COLO668 (cell line): ENCODE results near the gene DRC7.
A peak's percentile ranks its signal among the peaks of the same experiment; 100 is the strongest.

Experiments used
- DNase-seq: peaks from one replicate; lab custom pipeline; 2025; ENCODE audit not compliant: unreplicated experiment; lab: John Stamatoyannopoulos, UW

DRC7 gene

DNA sequence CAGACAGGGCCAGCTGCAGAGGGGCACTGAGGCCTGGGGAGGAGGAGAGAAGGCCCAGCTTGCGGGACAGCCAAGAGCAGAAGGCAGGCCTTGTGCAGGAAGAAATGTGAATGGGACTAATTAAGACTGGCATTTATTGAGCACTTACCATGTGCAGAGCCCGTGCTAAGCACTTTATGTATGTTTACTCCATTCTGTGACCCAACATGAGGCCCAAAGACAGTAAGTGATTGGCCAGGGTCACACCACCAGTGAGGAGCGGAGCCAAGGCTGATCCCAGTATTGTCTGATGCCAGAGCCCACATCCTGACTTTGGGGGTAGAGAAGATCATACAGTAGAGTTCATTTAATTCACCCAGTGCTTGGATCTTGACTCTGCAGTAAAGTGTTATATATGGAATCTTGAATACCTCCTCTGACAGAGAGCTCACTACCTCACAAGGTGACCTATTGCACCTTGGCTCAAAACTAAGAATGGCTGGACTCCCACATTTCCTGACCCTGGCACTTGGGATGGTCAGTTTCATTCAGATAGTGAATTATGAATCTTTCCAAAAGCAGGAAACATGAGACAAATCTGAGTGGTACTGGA is 54.6 kb downstream of the DRC7 start:
- DNase-seq = no peak

GRCh38 chr16:57749856-57750452 is 55.3 kb downstream of the DRC7 start:
- no peak for DNase-seq

DNA sequence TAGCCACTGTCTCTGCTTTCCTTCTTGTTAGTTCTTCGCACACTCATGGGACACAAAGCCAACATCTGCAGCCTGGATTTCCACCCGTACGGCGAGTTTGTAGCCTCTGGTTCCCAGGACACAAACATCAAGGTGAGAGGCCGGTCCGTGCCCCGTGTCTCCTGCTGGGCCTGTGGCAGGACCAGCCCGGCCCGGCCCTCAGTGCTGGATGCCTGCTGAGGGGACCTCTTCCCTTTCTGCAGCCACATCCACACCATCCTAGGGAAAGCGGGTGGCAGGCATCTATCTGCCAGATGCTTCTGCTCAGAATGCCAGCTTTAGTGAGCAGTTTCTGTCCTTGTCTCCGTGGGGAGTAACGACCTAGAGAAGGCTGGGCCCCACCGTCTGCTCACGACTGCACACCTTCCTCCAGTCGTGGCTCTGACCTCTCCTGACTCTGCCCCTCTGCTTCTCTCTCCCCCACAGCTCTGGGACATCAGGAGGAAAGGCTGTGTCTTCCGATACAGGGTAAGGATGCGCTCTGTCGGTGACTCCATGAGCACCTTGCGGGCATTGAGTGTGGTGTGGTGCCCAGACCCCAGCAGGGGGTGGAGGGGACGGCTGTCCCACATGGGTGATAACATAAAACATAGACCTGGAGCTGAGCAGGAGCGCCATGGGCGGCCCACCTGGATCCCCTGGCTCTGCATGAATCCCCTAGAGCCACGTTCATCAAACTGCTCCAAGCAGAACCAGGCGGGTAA is 56.4 kb downstream of the DRC7 start:
- no peak for DNase-seq

DNA sequence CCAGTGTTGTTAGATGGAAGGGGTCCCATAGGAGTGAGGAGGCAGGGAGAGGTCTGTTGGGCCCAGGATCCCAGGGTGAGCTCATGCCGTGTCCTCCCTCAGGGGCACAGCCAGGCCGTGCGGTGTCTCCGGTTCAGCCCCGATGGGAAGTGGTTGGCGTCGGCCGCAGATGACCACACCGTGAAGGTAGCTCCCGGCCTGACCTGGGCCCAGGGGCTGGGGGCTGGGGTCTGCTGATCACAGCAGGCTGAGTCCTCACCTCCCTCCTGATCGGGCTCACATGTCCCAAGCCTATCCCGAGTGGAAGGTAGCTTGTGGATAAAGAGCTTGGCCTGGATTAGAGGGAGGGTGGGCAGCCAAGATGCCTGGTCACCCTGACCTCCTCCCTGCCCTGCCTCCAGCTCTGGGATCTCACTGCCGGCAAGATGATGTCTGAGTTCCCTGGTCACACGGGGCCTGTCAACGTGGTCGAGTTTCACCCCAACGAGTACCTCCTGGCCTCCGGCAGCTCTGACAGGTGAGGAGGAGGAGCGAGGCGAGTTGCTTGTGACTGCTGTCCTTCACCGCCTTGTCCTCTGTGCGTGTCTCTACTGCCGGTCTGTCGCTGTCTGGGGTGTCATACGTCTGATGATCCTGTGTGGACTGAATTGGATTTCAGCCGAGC is 57.1 kb downstream of the DRC7 start:
- DNase-seq = no peak

GRCh38 chr16:57752203-57752580 is 57.6 kb downstream of the DRC7 start:
- no peak for DNase-seq

DNA sequence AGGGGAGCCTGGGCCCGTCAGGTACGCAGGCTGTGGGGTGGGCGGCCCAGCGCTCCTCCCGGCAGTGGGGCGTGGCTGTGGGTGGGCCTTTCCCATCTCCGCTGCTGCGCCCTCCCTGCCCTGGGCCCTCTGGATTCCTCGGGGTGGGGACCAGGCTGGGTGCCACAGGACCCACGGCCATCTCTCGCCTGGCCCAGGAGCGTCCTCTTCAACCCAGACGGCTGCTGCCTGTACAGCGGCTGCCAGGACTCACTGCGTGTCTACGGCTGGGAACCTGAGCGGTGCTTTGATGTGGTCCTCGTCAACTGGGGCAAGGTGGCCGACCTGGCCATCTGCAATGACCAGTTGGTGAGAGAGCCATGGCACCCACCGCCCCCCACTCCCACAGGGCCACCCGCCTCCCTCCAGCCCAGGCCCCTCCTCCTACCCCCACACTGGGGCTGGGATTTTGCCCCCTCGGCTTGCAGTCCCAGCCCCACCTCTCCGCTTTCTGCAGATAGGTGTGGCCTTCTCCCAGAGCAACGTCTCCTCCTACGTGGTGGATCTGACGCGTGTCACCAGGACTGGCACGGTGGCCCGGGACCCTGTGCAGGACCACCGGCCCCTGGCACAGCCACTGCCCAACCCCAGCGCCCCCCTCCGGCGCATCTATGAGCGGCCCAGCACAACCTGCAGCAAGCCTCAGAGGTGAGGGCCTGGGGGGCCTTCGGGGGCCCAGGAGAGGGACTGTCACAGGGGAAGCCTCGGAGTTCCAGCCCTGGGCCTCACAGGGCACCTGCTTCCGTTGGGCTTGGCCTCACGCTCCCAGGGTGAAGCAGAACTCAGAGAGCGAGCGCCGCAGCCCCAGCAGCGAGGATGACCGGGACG is 58.2 kb downstream of the DRC7 start:
- no peak for DNase-seq

- DNase-seq = no peak
Observed at GRCh38 chr16:57753448-57754353, 59.1 kb downstream of the DRC7 start.

- no peak for DNase-seq
Observed at GRCh38 chr16:57754354-57755060, 59.9 kb downstream of the DRC7 start.

DNA sequence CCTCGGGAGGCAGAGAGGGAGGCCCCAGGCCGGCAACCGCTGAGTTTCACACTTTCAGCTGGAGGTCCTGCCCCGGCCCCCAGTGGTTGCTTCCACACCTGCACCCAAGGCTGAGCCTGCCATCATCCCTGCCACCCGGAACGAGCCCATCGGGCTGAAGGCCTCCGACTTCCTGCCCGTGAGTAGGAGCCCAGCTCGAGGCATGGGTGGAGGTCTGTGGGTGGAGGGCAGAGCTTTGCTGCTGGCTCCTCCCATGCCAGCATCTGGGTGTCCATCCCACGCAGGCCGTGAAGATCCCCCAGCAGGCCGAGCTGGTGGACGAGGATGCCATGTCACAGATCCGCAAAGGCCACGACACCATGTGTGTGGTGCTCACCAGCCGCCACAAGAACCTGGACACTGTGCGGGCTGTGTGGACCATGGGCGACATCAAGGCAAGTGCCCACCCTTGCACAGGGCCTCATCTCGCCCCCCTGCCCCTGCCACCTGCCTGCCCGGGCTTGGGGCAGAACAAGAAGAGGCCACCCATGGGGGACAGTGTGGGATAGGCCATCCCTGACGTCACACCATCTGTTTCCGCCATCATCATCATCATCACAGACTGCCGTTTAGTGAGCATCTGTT is 60.6 kb downstream of the DRC7 start:
- DNase-seq = no peak

DNA sequence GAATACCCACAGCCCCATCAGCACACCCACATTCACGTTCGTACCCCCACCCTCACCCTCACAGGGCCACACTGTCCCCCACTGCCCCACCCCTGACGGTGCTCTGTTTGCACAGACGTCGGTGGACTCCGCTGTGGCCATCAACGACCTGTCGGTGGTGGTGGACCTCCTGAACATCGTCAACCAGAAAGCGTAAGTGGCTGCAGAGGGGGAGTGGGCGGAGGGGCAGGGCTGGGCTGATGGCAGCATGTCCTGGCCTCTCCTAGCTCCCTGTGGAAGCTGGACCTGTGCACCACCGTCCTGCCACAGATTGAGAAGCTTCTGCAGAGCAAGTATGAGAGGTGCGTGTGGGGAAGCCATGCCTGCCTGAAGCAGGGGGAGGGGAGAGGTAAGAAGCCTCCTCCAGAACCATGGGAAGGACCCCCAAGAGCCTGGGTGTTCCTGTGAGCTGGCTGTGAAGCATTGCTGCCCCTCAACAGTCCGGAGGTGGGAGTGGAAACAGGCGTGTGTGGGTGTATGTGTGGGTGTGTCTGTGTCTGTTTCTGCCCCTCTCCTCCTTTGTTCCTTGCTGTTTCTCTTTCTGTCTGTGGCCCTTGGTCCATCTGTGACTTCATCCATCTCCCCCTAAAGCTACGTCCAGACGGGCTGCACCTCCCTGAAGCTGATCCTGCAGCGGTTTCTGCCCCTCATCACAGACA is 61.3 kb downstream of the DRC7 start:
- no peak for DNase-seq

- no peak for DNase-seq
Observed at GRCh38 chr16:57756424-57757325, 62.1 kb downstream of the DRC7 start.

DNA sequence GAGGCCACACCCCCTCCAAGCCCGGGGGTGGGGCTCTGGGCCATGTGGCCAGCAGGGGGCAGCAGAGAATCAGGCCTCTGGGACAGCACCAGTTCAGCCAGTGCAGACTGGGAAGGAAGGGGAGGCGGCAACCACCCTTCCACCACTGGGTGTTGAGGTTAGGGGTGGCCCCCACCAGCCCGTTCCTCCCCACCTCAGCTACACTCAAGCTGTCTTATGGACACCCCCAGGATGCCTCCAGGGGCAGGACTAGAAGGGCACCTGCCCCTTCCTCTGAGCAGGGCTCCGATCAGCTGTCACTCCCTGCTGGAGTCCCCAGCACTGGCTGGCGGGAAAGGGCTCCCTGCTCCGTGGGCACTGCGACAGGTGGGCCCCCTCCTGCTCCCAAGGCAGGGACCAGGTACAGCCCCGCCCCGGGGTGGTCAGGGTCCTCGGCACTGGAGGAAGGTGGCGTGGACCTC is 62.8 kb downstream of the DRC7 start:
- peak; percentile 82 for DNase-seq

DNA sequence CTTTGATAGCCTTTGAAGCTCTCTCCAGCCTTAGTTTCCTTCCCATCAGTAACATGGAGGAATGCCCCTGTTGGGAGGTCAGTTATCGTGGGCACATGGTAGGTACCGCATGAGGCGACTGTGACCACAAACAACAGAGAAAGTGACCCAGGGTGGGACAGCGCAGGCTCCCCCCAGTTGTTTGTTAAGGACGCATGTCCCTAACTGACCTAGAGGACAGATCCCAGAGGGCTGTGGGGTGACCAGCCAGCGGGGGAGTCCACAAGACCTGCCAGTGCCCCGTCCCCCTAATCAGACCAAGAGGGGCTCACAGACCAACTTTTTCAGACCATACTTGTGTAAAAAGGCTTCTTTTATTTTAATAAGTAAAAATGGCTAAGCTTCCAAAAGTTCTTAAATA is 63.3 kb downstream of the DRC7 start:
- no peak for DNase-seq

GRCh38 chr16:57758331-57759117 is 63.9 kb downstream of the DRC7 start:
- no peak for DNase-seq

- DNase-seq = no peak
Observed at GRCh38 chr16:57759131-57759530, 64.5 kb downstream of the DRC7 start.

DNA sequence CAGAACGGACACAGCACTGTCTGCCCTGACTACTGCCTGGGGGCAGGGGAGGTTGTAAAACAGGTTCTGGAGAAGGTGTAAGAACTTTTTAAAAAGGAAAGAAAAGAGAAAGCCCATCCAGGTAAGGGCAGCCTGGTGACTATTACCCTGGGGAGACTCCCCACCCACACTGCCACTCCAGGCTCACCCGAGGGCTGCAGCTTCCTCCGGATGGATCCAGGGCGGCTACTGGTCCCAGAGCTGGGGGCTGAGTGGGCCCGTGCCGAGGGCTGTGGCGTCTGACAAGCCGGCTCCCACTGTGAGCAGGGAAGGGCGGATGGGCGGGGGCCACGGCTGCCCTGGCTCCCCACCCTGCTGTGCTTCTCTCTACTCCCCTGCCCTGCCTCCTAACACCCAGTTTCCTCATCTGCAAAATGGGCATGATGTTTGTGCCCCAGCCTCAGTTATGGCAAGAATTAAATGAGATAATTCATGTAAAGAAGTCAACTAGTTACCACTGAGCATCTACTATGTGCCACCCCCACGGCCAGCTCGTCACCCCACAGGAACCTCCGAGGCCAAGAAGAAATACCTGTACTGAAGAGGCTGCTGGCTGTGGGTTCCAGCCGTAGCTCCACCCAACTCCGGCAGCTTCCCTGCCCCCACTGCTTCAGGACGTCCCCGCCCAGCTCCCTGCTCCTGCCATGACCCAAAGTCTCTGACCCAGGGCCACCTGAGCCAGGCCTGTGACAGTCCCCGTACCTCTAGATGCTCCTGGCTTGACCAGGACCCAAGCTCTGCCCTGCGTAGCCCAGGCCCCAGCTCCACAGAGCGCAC is 65.1 kb downstream of the DRC7 start:
- DNase-seq = no peak
